Endothelial cell (in vitro differentiated cells): ENCODE measurements around the gene STMN3. TPM values are rescaled to one million over a fixed set of nuclear protein-coding genes. Genes with fewer than 3 reads are reported as not detected.

Experiments used
- DNase-seq: peaks from one replicate; pipeline ENCODE4 v3.0.0; 2021; ENCODE audit warnings: low spot score
- H3K27ac Mint-ChIP-seq: one replicate; pipeline ENCODE4 v1.8.0; 2021; ENCODE audit warnings: mixed read lengths, inconsistent platforms; ENCODE audit not compliant: unreplicated experiment
- H3K27me3 Mint-ChIP-seq: one replicate; pipeline ENCODE4 v1.8.0; 2021; ENCODE audit warnings: mild to moderate bottlenecking, moderate library complexity, mixed read lengths, inconsistent platforms; ENCODE audit not compliant: unreplicated experiment
- H3K36me3 Mint-ChIP-seq: one replicate; pipeline ENCODE4 v1.8.0; 2021; ENCODE audit warnings: mild to moderate bottlenecking, low read depth, mixed read lengths, inconsistent platforms; ENCODE audit not compliant: unreplicated experiment
- H3K4me1 Mint-ChIP-seq: one replicate; pipeline ENCODE4 v1.8.0; 2021; ENCODE audit warnings: mild to moderate bottlenecking, mixed read lengths, inconsistent platforms; ENCODE audit not compliant: unreplicated experiment
- H3K4me3 Mint-ChIP-seq: one replicate; pipeline ENCODE4 v1.8.0; 2021; ENCODE audit warnings: mild to moderate bottlenecking, mixed read lengths, inconsistent platforms; ENCODE audit not compliant: unreplicated experiment
- H3K9me3 Mint-ChIP-seq: one replicate; pipeline ENCODE4 v1.8.0; 2021; ENCODE audit warnings: mixed read lengths, inconsistent platforms; ENCODE audit not compliant: unreplicated experiment
- total RNA-seq: library from RNA; stranded (reverse); fragmentation: NEBNext Ultra II Directional; extraction: Animal tissue kit (Norgen Biotek cat#: 25700); gene quantifications from one replicate; pipeline ENCODE4 v1.2.1, GENCODE V29; 2021; ENCODE audit not compliant: unreplicated experiment
- TF ChIP-seq, protein P1 (sequence below): fragments of 200-600 bp; sonication (generic); IDR thresholded peaks from one replicate; pipeline ENCODE4 v1.5.0; 2021; ENCODE audit warnings: antibody characterized with exemption; ENCODE audit not compliant: unreplicated experiment

The STMN3 gene
- total RNA-seq, 1 donor from 2014 or later = 12.8 TPM

DNA sequence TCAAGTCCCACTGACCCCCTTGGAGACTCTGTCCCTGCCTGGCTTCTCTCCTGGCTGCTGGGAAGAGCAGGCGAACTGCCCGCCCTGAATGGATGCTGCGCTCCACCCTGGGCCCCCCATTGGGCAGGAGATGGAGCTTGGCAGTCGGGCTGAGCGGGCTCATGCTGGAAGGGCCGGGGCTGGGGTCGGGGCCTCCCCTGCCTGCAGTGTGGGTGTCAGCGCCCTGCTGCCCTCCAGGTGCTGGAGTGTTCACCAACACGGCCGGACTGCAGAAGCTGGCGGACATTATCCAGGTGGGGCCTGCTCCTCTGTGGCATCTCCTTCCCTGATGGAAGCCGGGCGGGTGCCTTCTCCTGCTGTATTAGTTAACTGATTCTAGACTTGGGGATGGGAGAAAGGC is 27.2 kb upstream of the STMN3 start:
- no peaks in the 10 kb centered on the region for H3K4me1 Mint-ChIP-seq
- H3K27me3 Mint-ChIP-seq = peaks cover 7% of the 10 kb centered on the region
- TF ChIP-seq, protein P1, sequence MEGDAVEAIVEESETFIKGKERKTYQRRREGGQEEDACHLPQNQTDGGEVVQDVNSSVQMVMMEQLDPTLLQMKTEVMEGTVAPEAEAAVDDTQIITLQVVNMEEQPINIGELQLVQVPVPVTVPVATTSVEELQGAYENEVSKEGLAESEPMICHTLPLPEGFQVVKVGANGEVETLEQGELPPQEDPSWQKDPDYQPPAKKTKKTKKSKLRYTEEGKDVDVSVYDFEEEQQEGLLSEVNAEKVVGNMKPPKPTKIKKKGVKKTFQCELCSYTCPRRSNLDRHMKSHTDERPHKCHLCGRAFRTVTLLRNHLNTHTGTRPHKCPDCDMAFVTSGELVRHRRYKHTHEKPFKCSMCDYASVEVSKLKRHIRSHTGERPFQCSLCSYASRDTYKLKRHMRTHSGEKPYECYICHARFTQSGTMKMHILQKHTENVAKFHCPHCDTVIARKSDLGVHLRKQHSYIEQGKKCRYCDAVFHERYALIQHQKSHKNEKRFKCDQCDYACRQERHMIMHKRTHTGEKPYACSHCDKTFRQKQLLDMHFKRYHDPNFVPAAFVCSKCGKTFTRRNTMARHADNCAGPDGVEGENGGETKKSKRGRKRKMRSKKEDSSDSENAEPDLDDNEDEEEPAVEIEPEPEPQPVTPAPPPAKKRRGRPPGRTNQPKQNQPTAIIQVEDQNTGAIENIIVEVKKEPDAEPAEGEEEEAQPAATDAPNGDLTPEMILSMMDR = no peak
- H3K9me3 Mint-ChIP-seq = no peaks in the 10 kb centered on the region
- peaks cover 13% of the 10 kb centered on the region for H3K36me3 Mint-ChIP-seq
- H3K4me3 Mint-ChIP-seq = no peak overlapping the region
- DNase-seq = no peak
- H3K27ac Mint-ChIP-seq = no peak overlapping the region

DNA sequence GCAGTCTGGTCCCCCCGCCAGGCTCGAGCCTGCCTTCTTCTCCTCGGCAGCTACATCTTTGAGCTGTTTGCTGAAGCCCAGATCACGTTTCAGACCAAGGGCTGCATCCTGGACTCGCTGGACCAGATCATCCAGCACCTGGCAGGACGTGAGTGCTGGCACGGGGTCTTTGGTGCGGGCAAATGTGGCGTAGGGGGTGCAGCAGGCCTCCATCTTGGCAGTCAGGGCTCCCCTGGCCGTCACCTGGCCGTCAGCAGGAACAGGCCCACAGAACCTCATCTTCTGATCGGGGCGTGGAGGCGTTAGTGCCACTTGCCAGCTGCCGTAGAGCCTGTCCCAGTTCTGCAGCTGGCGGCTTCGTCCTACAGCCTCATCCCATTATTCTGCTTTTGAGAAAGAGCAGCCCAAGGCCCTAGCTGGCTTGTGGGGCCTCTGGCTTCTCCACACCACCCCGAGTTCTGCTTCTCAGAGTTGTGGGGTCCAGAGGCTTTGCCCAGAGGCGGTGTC is 26.6 kb upstream of the STMN3 start:
- no peak overlapping the region for H3K4me3 Mint-ChIP-seq
- H3K27ac Mint-ChIP-seq = no peak overlapping the region
- no peaks in the 10 kb centered on the region for H3K9me3 Mint-ChIP-seq
- TF ChIP-seq, protein P1 = no peak
- H3K27me3 Mint-ChIP-seq = peaks cover 7% of the 10 kb centered on the region
- H3K36me3 Mint-ChIP-seq = peaks cover 13% of the 10 kb centered on the region
- no peaks in the 10 kb centered on the region for H3K4me1 Mint-ChIP-seq
- no peak for DNase-seq

DNA sequence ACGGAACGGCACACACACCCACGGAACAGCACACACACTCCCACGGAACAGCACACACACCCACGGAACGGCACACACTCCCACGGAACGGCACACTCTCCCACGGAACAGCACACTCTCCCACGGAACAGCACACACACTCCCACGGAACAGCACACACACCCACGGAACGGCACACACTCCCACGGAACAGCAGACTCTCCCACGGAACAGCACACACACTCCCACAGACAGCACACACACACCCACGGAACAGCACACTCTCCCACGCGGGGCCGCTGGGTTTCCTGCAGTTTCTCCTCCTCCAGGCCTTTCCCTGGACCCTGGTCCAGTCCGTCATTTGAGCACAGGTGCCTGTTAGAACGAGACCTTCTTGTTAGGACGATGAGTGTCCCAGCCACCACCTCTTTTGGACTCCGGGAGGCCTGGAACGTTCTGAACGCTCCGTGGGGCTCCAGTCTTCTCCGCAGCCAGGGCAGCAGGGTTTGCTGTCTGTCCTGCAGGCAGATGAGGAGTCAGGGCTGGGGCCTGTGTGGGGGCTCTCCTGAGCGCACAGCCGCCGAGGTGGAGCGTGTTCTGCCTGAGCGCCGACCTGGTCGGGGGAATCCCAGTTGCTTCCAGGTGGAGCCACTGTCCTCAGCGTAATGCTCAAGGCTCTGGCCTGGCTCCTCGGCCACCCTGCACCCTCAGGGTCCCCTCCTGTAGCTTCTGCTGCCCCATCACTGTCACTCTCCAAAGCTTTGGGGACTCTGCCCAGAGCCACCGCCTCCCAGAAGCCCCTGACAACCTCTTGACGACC is 25.6 kb upstream of the STMN3 start:
- DNase-seq = no peak
- Mint-ChIP-seq H3K4me1 (no peaks in the 10 kb centered on the region), H3K4me3 (peak overlapping the region; percentile 37), H3K36me3 (peaks cover 13% of the 10 kb centered on the region), H3K27me3 (peaks cover 7% of the 10 kb centered on the region), H3K27ac (no peak overlapping the region), H3K9me3 (no peaks in the 10 kb centered on the region)
- TF ChIP-seq, protein P1 = no peak

DNA sequence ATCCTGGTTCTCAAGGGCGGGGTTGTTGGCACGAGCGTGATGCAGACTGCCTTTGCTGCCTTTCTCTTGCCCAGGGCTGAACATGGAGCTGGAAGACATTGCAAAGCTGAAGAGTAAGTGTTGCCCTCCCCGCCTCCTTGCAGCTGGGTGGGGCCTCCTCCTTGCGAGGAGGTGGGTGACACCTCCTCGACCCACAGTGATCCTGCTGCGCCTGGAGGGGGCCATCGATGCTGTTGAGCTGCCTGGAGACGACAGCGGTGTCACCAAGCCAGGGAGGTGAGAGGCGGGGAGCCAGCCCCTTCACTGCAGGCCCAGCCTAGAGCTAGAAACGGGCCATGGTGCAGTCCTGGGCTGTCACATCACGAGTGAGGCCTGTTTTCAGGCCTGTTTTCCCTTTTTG is 24.8 kb upstream of the STMN3 start:
- TF ChIP-seq, protein P1 = no peak
- no peak overlapping the region for H3K4me3 Mint-ChIP-seq
- H3K36me3 Mint-ChIP-seq = peaks cover 13% of the 10 kb centered on the region
- no peaks in the 10 kb centered on the region for H3K9me3 Mint-ChIP-seq
- no peaks in the 10 kb centered on the region for H3K4me1 Mint-ChIP-seq
- H3K27me3 Mint-ChIP-seq = peaks cover 5% of the 10 kb centered on the region
- no peak overlapping the region for H3K27ac Mint-ChIP-seq
- DNase-seq = no peak

DNA sequence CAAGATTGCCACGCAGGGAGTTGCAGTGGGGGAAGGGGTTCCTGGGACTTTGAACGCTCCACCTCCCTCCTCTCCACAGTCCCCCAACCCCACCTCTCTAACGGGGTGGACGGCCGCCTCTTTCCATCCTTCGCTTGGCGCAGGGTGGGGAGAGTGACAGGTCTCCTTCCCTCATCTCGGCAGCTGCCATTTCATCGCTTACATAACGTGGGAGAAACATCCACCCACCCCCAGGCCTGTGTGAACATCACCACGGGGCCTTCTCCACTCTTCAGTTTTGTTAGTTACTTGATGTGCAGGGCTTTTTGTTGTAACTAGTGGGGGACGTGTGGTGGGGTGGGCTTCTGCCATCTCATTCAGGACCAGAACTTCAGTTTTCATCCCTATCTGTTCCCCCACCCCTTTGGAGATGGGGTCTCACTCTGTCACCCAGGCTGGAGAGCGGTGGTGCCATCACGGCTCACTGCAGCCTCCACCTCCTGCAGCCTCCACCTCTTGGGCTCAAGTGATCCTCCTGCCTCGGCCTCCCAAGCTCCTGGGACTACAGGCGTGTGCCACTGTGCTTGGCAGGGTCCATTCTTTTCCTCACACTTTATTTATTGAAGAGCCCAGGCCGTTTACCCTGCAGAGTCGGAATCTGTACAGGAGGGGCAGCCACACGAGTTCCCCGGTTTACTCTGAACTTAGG is 22.6 kb upstream of the STMN3 start:
- Mint-ChIP-seq H3K4me3 (no peak overlapping the region), H3K9me3 (no peaks in the 10 kb centered on the region), H3K4me1 (no peaks in the 10 kb centered on the region), H3K27ac (no peak overlapping the region), H3K27me3 (peaks cover 2% of the 10 kb centered on the region), H3K36me3 (peaks cover 13% of the 10 kb centered on the region)
- no peak for DNase-seq
- TF ChIP-seq, protein P1 = no peak
